ENCODE data around the gene SALL3.

Gene SALL3

DNA sequence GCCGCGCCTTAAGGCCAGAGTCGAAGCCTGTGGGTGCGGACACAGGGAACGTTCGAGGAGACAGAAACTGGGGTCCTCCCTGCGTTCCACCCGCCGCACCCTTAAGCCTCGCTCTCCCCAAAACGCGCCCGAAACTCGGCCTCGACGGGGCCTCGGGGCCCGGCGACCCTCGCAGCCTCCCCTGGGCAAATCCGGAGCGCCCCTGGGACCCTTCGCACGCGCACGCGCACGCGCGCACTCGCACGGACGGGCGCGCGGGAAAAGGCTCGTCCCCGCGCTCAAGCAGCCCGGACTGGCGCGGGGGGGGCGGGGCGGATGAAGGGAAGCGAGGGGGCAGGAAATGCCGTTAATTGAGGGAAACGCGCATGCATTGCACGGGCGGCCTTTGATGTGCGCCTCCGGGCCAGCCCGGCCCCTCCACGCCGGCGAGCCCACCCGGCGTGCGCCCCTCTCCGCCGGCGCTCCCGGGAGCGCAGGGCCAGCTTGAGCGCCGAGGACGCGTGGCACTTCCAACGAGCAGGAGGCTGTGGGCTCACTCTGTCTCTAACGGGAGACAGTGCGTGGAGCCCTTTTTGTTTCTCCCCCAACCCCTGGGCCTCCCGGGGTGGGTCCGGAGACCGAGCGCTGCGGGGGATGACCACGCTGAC lies 5.4 kb upstream of the SALL3 start:
- Histone ChIP-seq H4K20me1 (ENCODE audit: insufficient read depth, low read length) (no peaks in the 10 kb centered on the region), H3K4me3 (ENCODE audit: low read length) (no peak overlapping the region), H3K9me2 (replicated peaks; ENCODE audit: insufficient read depth, low read length) (no peaks in the 10 kb centered on the region), H2AFZ (ENCODE audit: low read length) (no peak overlapping the region), H3K4me1 (ENCODE audit: low read length) (no peaks in the 10 kb centered on the region), H3K9me3 (replicated peaks; ENCODE audit: insufficient read depth, low read length) (no peaks in the 10 kb centered on the region), H3K36me3 (replicated peaks; ENCODE audit: insufficient read depth, low read length) (no peaks in the 10 kb centered on the region), H3F3A (ENCODE audit: insufficient read depth, low read length) (no peaks in the 10 kb centered on the region), H3K4me2 (ENCODE audit: low read depth, low read length) (no peak overlapping the region), H3K9ac (ENCODE audit: low read length) (no peak overlapping the region), H3K27me3 (replicated peaks; ENCODE audit: insufficient read depth, low read length) (no peaks in the 10 kb centered on the region), H3K27ac (ENCODE audit: low read length) (no peak overlapping the region), H3K79me2 (ENCODE audit: low read length) (no peaks in the 10 kb centered on the region)
- DNase-seq = no peak
- TF ChIP-seq EZH2 (optimal IDR thresholded peaks at IDR 0.05; ENCODE audit: low read depth, low read length) (no peak), EZH2phosphoT487 (IDR thresholded peaks at IDR 0.05; ENCODE audit: low read length) (no peak)
- TF ChIP-seq, protein P1, sequence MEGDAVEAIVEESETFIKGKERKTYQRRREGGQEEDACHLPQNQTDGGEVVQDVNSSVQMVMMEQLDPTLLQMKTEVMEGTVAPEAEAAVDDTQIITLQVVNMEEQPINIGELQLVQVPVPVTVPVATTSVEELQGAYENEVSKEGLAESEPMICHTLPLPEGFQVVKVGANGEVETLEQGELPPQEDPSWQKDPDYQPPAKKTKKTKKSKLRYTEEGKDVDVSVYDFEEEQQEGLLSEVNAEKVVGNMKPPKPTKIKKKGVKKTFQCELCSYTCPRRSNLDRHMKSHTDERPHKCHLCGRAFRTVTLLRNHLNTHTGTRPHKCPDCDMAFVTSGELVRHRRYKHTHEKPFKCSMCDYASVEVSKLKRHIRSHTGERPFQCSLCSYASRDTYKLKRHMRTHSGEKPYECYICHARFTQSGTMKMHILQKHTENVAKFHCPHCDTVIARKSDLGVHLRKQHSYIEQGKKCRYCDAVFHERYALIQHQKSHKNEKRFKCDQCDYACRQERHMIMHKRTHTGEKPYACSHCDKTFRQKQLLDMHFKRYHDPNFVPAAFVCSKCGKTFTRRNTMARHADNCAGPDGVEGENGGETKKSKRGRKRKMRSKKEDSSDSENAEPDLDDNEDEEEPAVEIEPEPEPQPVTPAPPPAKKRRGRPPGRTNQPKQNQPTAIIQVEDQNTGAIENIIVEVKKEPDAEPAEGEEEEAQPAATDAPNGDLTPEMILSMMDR (IDR thresholded peaks at IDR 0.05; ENCODE audit: low read length) = no peak

DNA sequence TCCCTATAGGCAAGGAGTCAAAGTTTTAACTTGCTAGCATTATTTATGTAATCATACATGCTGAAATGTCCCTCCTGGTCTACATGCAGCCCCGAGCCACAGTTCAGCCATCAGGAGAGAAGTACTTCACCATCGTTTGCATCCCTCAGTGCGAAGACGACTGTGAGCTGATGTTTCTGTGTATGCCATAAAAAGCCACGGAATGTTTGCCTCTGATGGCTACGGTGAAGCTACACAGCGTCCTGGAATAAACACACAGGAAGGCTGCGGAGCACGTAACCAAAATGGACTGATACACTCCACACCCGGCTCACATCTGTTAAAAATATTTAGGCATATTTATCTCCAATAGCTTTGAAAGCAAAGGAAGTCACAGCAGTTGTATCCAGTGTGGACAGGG lies 4.3 kb upstream of the SALL3 start:
- Histone ChIP-seq H3K27ac (ENCODE audit: low read length) (no peak overlapping the region), H3K9me3 (replicated peaks; ENCODE audit: insufficient read depth, low read length) (no peaks in the 10 kb centered on the region), H3K36me3 (replicated peaks; ENCODE audit: insufficient read depth, low read length) (no peaks in the 10 kb centered on the region), H3F3A (ENCODE audit: insufficient read depth, low read length) (no peaks in the 10 kb centered on the region), H2AFZ (ENCODE audit: low read length) (no peak overlapping the region), H3K79me2 (ENCODE audit: low read length) (no peaks in the 10 kb centered on the region), H3K4me3 (ENCODE audit: low read length) (no peak overlapping the region), H3K4me2 (ENCODE audit: low read depth, low read length) (no peak overlapping the region), H3K27me3 (replicated peaks; ENCODE audit: insufficient read depth, low read length) (no peaks in the 10 kb centered on the region), H3K4me1 (ENCODE audit: low read length) (no peaks in the 10 kb centered on the region), H3K9me2 (replicated peaks; ENCODE audit: insufficient read depth, low read length) (no peaks in the 10 kb centered on the region), H4K20me1 (ENCODE audit: insufficient read depth, low read length) (no peaks in the 10 kb centered on the region), H3K9ac (ENCODE audit: low read length) (no peak overlapping the region)
- no peak for DNase-seq
- TF ChIP-seq EZH2phosphoT487 (IDR thresholded peaks at IDR 0.05; ENCODE audit: low read length) = no peak
- TF ChIP-seq EZH2 (optimal IDR thresholded peaks at IDR 0.05; ENCODE audit: low read depth, low read length) = no peak
- TF ChIP-seq, protein P1 (IDR thresholded peaks at IDR 0.05; ENCODE audit: low read length) = no peak

DNA sequence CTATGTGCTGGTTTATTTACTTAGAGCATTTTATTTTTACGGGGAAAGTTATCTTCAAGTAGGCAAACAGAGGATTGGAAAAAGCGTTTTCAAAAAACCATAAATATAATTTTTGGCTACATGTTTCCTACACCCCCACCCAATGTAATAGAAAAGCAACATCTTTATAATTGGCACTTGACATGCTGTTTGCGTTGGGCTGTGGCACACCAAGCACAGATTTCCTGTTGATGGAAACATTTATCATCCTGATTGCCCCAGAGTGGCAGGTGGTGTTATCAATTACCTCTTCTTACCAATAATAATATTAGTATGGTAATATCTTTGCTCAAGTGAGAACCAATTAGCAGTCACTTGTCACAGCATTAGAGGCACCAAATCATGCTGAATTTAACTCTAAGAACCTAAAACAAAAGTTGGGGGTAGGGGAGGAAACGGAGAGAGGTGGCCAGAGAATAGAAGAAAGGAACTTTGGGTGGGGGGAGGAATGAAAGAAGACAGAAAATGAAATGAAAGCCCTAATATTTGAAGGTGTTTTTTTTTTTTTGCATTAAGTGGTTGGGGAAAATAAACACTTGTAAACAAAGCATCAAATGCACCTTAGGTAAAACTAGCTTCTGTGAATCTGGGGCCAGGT lies 3.8 kb upstream of the SALL3 start:
- Histone ChIP-seq H3K9me2 (replicated peaks; ENCODE audit: insufficient read depth, low read length) (no peaks in the 10 kb centered on the region), H2AFZ (ENCODE audit: low read length) (no peak overlapping the region), H3K4me3 (ENCODE audit: low read length) (no peak overlapping the region), H3K36me3 (replicated peaks; ENCODE audit: insufficient read depth, low read length) (no peaks in the 10 kb centered on the region), H3K9ac (ENCODE audit: low read length) (no peak overlapping the region), H3K27me3 (replicated peaks; ENCODE audit: insufficient read depth, low read length) (no peaks in the 10 kb centered on the region), H3K4me1 (ENCODE audit: low read length) (no peaks in the 10 kb centered on the region), H4K20me1 (ENCODE audit: insufficient read depth, low read length) (no peaks in the 10 kb centered on the region), H3K4me2 (ENCODE audit: low read depth, low read length) (no peak overlapping the region), H3K9me3 (replicated peaks; ENCODE audit: insufficient read depth, low read length) (no peaks in the 10 kb centered on the region), H3F3A (ENCODE audit: insufficient read depth, low read length) (no peaks in the 10 kb centered on the region), H3K27ac (ENCODE audit: low read length) (no peak overlapping the region), H3K79me2 (ENCODE audit: low read length) (no peaks in the 10 kb centered on the region)
- no peak for DNase-seq
- TF ChIP-seq, protein P1 (IDR thresholded peaks at IDR 0.05; ENCODE audit: low read length) = no peak
- TF ChIP-seq EZH2 (optimal IDR thresholded peaks at IDR 0.05; ENCODE audit: low read depth, low read length) = no peak
- no peak for TF ChIP-seq EZH2phosphoT487 (IDR thresholded peaks at IDR 0.05; ENCODE audit: low read length)
